ENCODE measurements around the gene PFDN4.

DNA sequence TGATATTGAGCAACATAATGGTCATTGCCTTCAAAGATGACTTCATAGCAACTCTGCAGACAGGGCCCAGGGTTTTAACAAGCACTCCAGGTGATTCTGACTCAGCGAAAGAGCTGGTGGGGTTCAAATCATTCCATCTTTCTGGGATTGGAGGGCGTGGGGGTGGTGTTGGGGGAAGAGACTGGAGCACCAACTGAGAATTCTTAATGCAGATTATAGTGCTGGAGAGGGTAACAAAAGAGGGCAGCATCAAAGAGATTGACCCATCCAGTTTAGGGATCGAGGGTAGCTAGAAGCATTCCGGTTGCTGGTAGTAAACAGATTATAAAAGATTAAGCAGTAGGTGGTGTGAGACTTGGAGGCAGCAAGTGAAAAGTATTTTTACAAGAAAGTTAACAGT is 15.9 kb downstream of the PFDN4 start:
- TF ChIP-seq HOXA7 (CRISPR knock-in tag; IDR thresholded peaks at IDR 0.05; ENCODE audit: borderline replicate concordance) (no peak), YY1 (tag by site-specific recombination; IDR thresholded peaks at IDR 0.05) (no peak)
- TF ChIP-seq, protein P1, sequence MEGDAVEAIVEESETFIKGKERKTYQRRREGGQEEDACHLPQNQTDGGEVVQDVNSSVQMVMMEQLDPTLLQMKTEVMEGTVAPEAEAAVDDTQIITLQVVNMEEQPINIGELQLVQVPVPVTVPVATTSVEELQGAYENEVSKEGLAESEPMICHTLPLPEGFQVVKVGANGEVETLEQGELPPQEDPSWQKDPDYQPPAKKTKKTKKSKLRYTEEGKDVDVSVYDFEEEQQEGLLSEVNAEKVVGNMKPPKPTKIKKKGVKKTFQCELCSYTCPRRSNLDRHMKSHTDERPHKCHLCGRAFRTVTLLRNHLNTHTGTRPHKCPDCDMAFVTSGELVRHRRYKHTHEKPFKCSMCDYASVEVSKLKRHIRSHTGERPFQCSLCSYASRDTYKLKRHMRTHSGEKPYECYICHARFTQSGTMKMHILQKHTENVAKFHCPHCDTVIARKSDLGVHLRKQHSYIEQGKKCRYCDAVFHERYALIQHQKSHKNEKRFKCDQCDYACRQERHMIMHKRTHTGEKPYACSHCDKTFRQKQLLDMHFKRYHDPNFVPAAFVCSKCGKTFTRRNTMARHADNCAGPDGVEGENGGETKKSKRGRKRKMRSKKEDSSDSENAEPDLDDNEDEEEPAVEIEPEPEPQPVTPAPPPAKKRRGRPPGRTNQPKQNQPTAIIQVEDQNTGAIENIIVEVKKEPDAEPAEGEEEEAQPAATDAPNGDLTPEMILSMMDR (tag by site-specific recombination; IDR thresholded peaks at IDR 0.05) = no peak

Data from HEK293 (cell line).